ENCODE results near the gene ERVW-1.

ERVW-1 gene

GRCh38 chr7:92423710-92424131, 54.0 kb downstream of the ERVW-1 start:
- no peak for DNase-seq (ENCODE audit: low spot score)

- DNase-seq (ENCODE audit: low spot score), result no peak
These were observed 54.8 kb downstream of the ERVW-1 start for GRCh38 chr7:92422926-92423325.

GRCh38 chr7:92421676-92422435, 55.9 kb downstream of the ERVW-1 start:
- DNase-seq (ENCODE audit: low spot score), result no peak

All from cerebellar cortex (tissue), 1 donor.